ENCODE measurements around the gene CYP19A1.

DNA sequence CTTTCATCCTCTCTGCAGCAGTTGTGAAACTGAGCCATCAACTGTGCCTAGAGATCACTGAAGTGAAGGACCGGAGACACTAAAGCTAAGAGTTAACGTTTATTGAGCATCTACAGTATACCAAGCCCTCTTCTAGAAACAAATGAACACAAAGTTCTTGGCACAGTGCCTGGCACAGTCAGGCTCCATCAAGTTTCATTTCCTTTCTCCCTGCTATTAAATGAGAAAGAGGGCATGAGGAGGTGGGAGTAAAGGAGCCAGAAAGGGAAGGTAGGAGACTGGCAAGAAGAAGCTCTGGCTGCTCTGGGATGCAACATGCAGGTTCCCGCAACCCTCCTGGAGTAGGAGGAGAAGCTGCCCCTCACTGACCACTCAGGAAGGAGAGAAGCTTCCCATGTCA lies 30.6 kb downstream of the CYP19A1 start:
- TF ChIP-seq, protein P1, sequence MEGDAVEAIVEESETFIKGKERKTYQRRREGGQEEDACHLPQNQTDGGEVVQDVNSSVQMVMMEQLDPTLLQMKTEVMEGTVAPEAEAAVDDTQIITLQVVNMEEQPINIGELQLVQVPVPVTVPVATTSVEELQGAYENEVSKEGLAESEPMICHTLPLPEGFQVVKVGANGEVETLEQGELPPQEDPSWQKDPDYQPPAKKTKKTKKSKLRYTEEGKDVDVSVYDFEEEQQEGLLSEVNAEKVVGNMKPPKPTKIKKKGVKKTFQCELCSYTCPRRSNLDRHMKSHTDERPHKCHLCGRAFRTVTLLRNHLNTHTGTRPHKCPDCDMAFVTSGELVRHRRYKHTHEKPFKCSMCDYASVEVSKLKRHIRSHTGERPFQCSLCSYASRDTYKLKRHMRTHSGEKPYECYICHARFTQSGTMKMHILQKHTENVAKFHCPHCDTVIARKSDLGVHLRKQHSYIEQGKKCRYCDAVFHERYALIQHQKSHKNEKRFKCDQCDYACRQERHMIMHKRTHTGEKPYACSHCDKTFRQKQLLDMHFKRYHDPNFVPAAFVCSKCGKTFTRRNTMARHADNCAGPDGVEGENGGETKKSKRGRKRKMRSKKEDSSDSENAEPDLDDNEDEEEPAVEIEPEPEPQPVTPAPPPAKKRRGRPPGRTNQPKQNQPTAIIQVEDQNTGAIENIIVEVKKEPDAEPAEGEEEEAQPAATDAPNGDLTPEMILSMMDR (IDR thresholded peaks at IDR 0.05; ENCODE audit: poor library complexity), result no peak
- TF ChIP-seq EZH2phosphoT487 (IDR thresholded peaks at IDR 0.05; ENCODE audit: low read depth, severe bottlenecking, unreplicated experiment) (no peak), EZH2 (IDR thresholded peaks at IDR 0.05; ENCODE audit: borderline replicate concordance) (no peak)
